GM19395 (cell line): Measurements from ENCODE around the gene CNIH4.
"Not testable (repeated sequence)": the region's sequence is repeated elsewhere in the genome, so short reads cannot be mapped to it uniquely, and the experiment has no call there.

Experiments
- ATAC-seq: cut with Tn5 transposase; IDR thresholded peaks from one replicate; pipeline ENCODE4 v1.9.1; 2021; ENCODE audit warnings: mild to moderate bottlenecking, moderate library complexity; ENCODE audit not compliant: unreplicated experiment

Gene CNIH4

GRCh38 chr1:224392411-224393249 lies 36.0 kb downstream of the CNIH4 start:
- ATAC-seq, result no peak

DNA sequence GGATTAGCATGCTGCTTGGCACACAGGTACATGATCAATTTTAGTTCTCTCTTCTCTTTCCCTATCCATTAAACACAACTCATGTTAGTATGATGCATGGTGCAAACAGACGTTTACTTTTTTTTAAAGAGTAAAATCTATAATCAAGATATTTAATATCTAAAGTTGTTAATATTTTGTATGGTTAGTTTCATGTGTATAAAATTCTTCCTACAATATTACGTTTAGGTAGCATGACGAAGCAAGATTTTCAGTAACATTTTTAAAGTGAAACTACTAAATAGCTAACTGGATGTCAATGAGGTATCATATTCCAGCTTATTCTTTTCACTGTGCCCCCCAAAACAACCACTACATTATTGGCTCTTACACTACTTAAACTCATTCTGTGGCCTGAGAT lies 36.6 kb downstream of the CNIH4 start:
- ATAC-seq, result no peak

DNA sequence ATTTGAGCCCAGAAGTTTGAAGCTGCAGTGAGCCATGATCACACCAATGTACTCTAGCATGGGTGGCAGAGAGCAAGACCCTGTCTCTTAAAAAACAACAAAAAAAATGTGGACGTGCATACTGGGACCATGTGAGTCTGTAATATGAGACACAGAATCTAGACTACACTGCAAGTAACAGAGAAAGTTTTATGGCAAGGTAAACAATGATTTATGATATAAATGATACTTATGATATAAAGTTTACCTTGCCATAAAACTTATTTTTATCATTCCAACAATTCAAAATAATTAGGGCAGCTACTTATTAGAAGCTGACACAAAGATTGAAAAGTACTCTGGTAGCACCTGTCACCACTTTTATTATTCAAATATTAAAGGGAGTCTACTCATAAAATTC lies 43.2 kb downstream of the CNIH4 start:
- ATAC-seq, result no peak

- no peak for ATAC-seq
Measured at GRCh38 chr1:224402472-224403036, 45.9 kb downstream of the CNIH4 start.

- ATAC-seq, result no peak
Measured at GRCh38 chr1:224404916-224405603, 48.4 kb downstream of the CNIH4 start.

DNA sequence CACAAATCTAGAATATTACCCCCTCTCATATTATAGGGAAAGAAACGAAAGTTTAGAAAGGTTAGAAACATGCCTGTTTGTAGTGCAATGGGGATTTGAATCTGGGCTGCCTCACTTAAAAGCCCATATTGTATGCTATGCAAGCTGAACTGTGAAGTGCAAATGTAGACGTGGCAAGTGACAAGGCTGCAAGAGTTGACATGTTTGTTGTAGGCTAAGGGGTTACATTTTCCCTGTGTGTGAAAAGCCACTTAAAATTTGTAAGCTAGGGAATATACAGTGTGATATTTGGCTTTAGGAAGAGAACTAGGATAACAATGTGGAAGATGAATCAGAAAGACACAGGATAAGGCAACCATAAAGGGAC lies 48.9 kb downstream of the CNIH4 start:
- ATAC-seq, result no peak

DNA sequence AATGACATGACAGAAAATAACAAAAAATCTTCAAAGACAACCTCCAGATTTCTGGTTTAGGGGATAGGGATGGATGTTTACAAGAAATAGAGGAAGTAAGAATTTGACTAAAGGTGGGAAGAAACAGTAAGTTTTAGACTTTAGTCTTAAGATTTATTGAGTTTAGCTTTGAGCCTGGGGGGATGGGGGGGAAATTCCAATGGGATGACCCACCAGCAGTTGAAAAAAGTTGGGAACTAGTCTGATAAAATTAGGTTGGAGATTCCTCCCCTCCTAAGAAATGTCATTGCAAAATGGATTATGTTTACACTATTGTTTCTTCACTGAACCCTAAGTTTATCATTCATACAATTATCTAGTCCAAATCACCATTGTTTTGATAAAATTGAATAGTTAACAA lies 49.5 kb downstream of the CNIH4 start:
- no peak for ATAC-seq

DNA sequence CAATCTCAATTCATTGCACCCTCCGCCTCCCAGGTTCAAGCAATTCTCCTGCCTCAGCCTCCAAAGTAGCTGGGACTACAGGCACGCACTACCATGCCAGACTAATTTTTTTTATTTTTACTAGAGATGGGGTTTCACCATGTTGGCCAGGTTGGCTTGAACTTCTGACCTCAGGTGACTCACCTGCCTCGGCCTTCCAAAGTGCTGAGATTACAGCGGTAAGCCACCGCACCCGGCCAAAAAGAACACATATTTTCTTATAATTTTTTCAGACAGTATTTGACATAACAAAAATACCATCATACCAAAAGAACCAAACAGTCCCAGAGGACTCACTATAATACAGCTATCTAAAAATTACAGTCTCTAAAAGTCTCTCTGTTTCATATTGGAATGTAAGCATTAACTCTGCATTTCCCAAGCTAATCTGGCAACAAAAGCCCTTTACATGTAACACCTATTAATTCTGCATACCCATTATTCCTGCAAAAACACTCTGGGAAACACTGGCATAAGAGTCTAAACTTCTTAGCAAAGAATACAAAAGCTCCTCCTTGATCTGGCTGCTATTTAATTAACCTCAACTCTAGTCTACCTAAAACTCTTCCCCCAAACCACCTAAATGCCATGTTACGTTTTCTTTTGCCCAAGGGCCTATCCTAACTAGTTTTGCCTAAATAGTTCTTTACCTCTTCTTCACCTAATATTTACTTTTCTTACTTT lies 51.1 kb downstream of the CNIH4 start:
- ATAC-seq, result no peak

- no peak for ATAC-seq
Measured at GRCh38 chr1:224408294-224408590, 51.6 kb downstream of the CNIH4 start.

DNA sequence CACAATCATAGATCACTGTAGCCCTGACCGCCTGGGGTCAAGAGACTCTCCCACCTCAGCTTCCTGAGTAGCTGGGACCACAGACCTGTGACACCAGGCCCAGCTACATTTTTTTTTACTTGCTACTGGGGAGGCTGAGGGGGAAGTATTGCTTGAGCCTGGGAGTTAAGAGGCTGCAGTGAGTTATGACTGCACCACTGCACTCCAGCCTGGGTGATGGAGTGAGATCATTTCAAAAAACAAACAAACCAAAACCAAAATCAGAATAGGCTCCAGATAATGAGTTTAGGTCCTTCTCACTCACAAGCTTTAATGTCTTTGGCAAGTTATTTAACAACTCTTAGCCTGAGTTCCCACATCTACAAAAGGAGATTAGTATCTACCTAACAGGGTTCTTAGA lies 55.1 kb downstream of the CNIH4 start:
- ATAC-seq, result no peak

DNA sequence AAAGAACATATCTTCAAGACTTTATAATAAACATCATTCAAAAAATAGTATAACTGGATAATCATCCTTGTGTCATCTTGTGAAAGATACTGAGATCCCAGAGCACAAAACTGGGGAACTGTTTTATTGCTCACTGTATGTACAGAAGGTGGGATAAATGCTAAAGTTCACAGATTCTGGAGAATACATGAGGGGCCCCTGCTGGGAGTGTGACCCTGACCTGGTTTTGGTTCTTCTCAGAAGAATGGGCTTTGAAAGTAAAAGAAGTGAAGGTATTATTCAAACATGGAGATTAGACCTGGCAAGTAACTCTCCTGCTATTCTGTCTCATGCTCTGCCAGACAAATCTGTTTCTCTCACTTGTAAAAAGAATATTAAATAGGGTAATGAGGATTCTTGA lies 63.4 kb downstream of the CNIH4 start:
- no peak for ATAC-seq

- no peak for ATAC-seq
Measured at GRCh38 chr1:224425279-224425884, 68.7 kb downstream of the CNIH4 start.

DNA sequence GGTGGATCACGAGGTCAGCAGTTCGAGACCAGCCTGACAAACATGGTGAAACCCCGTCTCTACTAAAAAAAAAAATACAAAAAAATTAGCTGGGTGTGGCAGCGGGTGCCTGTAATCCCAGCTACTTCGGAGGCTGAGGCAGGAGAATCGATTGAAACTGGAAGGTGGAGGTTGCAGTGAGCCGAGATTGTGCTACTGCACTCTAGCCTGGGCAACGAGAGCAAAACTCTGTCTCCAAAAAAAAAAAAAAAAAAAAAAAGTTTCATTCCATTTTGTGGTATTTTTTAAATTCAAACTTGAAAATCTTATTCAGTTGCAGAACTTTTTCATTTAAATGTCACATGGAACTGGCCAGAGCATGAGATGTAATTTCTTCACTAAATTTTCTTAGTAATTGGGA lies 70.2 kb downstream of the CNIH4 start:
- ATAC-seq, result not testable (repeated sequence)

GRCh38 chr1:224427346-224427745 lies 70.7 kb downstream of the CNIH4 start:
- ATAC-seq, result no peak

- not testable (repeated sequence) for ATAC-seq
Measured at GRCh38 chr1:224428713-224429112, 72.0 kb downstream of the CNIH4 start.
